ENCODE data around the gene AASDHPPT.

AASDHPPT gene

GRCh38 chr11:106077609-106078455 is at the start of gene AASDHPPT:
Gene AASDHPPT, plus strand, starts transcription at chr11:106077662. Its CDS starts 49 bp downstream, at chr11:106077711.
- TF ChIP-seq CTCF (IDR thresholded peaks at IDR 0.05; ENCODE audit: low read length, missing control alignments) = no peak
- DNase-seq (ENCODE audit: low read depth) = peak; percentile 36
- peak within 1 kb of the TSS; percentile 98 for H3K4me3 ChIP-seq (replicated peaks; ENCODE audit: low read depth, low read length)

- TF ChIP-seq CTCF (IDR thresholded peaks at IDR 0.05; ENCODE audit: low read length, missing control alignments) = no peak
- no peak overlapping the region for H3K4me3 ChIP-seq (replicated peaks; ENCODE audit: low read depth, low read length)
- no peak for DNase-seq (ENCODE audit: low read depth)
These were observed 46.9 kb upstream of the AASDHPPT start for GRCh38 chr11:106030609-106031008.

- no peak for TF ChIP-seq CTCF (IDR thresholded peaks at IDR 0.05; ENCODE audit: low read length, missing control alignments)
- DNase-seq (ENCODE audit: low read depth) = peak; percentile 11
- H3K4me3 ChIP-seq (replicated peaks; ENCODE audit: low read depth, low read length) = no peak overlapping the region
These were observed 46.2 kb upstream of the AASDHPPT start for GRCh38 chr11:106031202-106031810.

GRCh38 chr11:106031936-106032335 is 45.5 kb upstream of the AASDHPPT start:
- H3K4me3 ChIP-seq (replicated peaks; ENCODE audit: low read depth, low read length) = no peak overlapping the region
- DNase-seq (ENCODE audit: low read depth) = no peak
- TF ChIP-seq CTCF (IDR thresholded peaks at IDR 0.05; ENCODE audit: low read length, missing control alignments) = no peak

GRCh38 chr11:106032861-106033260 is 44.6 kb upstream of the AASDHPPT start:
- H3K4me3 ChIP-seq (replicated peaks; ENCODE audit: low read depth, low read length) = no peak overlapping the region
- no peak for DNase-seq (ENCODE audit: low read depth)
- TF ChIP-seq CTCF (IDR thresholded peaks at IDR 0.05; ENCODE audit: low read length, missing control alignments) = no peak

GRCh38 chr11:106043540-106043939 is 33.9 kb upstream of the AASDHPPT start:
- no peak for TF ChIP-seq CTCF (IDR thresholded peaks at IDR 0.05; ENCODE audit: low read length, missing control alignments)
- H3K4me3 ChIP-seq (replicated peaks; ENCODE audit: low read depth, low read length) = no peak overlapping the region
- no peak for DNase-seq (ENCODE audit: low read depth)
